Measurements from ENCODE around the gene DEFB113. TPM values are rescaled to one million over a fixed set of nuclear protein-coding genes. Genes with fewer than 3 reads are reported as not detected.

Gene DEFB113
- total RNA-seq, 1 experiment from 2014 or later, result not detected

DNA sequence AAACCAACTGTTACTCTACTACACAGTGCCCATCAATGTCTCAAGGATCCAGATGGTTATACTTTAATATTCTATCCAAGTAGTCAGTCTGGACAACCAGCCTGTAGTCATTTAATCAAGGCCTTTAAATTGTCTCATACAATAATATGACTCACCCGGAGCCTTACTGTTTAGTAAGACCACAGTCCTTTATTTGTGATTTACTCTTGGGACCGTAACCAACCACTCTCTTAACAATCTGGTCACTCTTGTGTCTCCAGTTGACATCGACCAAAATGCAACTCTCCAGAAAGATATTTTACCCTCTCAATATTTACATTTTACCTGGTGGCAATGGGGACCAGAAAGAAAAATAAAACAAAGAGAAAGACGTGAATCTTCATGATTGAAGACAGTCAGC, 20.4 kb downstream of the DEFB113 start:
- Histone ChIP-seq H2AK5ac (ENCODE audit: insufficient read length, low read length) (no peak overlapping the region), H4K5ac (ENCODE audit: insufficient read length, low read depth, low read length) (no peak overlapping the region), H2BK120ac (ENCODE audit: low read depth, low read length, poor library complexity, severe bottlenecking) (no peak overlapping the region), H3K9me3 (ENCODE audit: control insufficient read depth, low read depth, low read length) (no peaks in the 10 kb centered on the region), H4K8ac (replicated peaks; ENCODE audit: insufficient read length, low read depth, low read length) (no peak overlapping the region), H3K79me2 (ENCODE audit: insufficient read depth, low read length) (no peaks in the 10 kb centered on the region), H3K4ac (ENCODE audit: low read depth, low read length) (no peak overlapping the region), H2BK5ac (ENCODE audit: insufficient read length, low read length) (no peak overlapping the region), H4K91ac (ENCODE audit: insufficient read length, low read depth, low read length) (no peak overlapping the region), H2BK20ac (ENCODE audit: low read depth, low read length, poor library complexity, severe bottlenecking) (no peak overlapping the region), H3K23me2 (ENCODE audit: insufficient read length, low read depth, low read length, poor library complexity, severe bottlenecking) (no peaks in the 10 kb centered on the region), H3K56ac (ENCODE audit: insufficient read length, low read depth, low read length) (no peak overlapping the region), H2BK12ac (ENCODE audit: insufficient read length, low read depth, low read length) (no peak overlapping the region), H2BK15ac (ENCODE audit: low read depth, low read length) (no peak overlapping the region), H3K27me3 (ENCODE audit: insufficient read depth, low read length) (no peaks in the 10 kb centered on the region), H4K20me1 (ENCODE audit: control insufficient read depth, insufficient read depth, insufficient read length) (no peaks in the 10 kb centered on the region), H3K79me1 (ENCODE audit: insufficient read depth, low read depth, low read length, poor library complexity, severe bottlenecking) (no peaks in the 10 kb centered on the region), H3K4me1 (ENCODE audit: insufficient read depth, low read length) (no peaks in the 10 kb centered on the region), H3T11ph (ENCODE audit: low read length) (no peak overlapping the region), H3K4me2 (ENCODE audit: insufficient read depth, insufficient read length, low read length) (no peak overlapping the region), H3K23ac (ENCODE audit: insufficient read length, low read depth, low read length) (no peak overlapping the region), H3K9ac (ENCODE audit: extremely low read depth, insufficient read length, low read length) (no peak overlapping the region), H2AFZ (ENCODE audit: low read length) (no peak overlapping the region), H3K14ac (ENCODE audit: insufficient read depth, low read length) (no peak overlapping the region), H3K18ac (ENCODE audit: insufficient read length, low read depth, low read length) (no peak overlapping the region), H3K27ac (ENCODE audit: insufficient read length, low read depth, low read length) (no peak overlapping the region)
- Mint-ChIP-seq H3K4me3 (peak overlapping the region in 1 of 2 experiments; percentile 40; a peak in 2 of 5 replicates), H3K27me3 (ENCODE audit: low read depth) (no peaks in the 10 kb centered on the region), H3K27ac (no peak overlapping the region), H3K36me3 (ENCODE audit: insufficient read depth in 1 of 3, low read depth in 3 of 3) (peaks cover 0 to 5% (median 0%) of the 10 kb centered on the region in 3 experiments; a peak in 3 of 7 replicates), H3K9me3 (peaks cover 3 to 5% of the 10 kb centered on the region in 2 experiments; a peak in 3 of 5 replicates), H3K4me1 (peaks cover 0 to 6% of the 10 kb centered on the region in 2 experiments; a peak in 2 of 4 replicates)
- WGBS (ENCODE audit: extremely low coverage, insufficient read length, low lambda C conversion rate), result no CpG with 5 or more reads among the region's 4 CpGs
- DNase-seq, result no peak
- TF ChIP-seq, protein P1, sequence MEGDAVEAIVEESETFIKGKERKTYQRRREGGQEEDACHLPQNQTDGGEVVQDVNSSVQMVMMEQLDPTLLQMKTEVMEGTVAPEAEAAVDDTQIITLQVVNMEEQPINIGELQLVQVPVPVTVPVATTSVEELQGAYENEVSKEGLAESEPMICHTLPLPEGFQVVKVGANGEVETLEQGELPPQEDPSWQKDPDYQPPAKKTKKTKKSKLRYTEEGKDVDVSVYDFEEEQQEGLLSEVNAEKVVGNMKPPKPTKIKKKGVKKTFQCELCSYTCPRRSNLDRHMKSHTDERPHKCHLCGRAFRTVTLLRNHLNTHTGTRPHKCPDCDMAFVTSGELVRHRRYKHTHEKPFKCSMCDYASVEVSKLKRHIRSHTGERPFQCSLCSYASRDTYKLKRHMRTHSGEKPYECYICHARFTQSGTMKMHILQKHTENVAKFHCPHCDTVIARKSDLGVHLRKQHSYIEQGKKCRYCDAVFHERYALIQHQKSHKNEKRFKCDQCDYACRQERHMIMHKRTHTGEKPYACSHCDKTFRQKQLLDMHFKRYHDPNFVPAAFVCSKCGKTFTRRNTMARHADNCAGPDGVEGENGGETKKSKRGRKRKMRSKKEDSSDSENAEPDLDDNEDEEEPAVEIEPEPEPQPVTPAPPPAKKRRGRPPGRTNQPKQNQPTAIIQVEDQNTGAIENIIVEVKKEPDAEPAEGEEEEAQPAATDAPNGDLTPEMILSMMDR (conservative IDR thresholded peaks at IDR 0.05), result no peak
